GM12865 (cell line): ENCODE measurements around the gene PLEKHM3.

Source experiments
- DNase-seq: peaks from one replicate; pipeline ENCODE4 v3.0.0; 2010; ENCODE audit warnings: low read depth
- H3K4me3 ChIP-seq: 2 replicates; pipeline ENCODE4 v1.5.1; 2011; ENCODE audit warnings: mild to moderate bottlenecking, low read depth, low read length, control low read depth
- TF ChIP-seq, protein P1 (sequence below): IDR thresholded peaks from 2 replicates; pipeline ENCODE4 v1.5.1; 2011; ENCODE audit warnings: low read length, control low read depth, low read depth, inconsistent platforms; ENCODE audit not compliant: insufficient read depth; ENCODE audit errors: missing control alignments

The PLEKHM3 gene

DNA sequence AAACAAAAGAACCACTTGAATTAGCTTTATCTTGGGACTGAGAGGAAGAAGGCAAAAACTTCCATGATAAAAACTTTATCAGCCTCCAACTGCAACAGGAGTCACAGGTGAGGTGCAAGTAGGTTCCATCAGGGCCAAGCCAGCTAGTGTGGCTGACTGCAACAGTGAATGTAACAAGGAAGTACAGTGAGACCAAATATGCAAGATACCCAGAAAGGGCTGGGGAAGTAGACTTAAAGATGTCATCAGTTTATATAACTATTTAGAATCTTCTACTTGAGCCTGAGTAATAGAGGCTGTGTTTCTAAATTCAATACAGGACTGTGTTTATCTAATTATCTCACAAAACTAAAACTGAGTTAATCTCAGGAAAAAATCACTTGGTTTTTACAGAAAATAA is 14.8 kb downstream of the PLEKHM3 start:
- TF ChIP-seq, protein P1, sequence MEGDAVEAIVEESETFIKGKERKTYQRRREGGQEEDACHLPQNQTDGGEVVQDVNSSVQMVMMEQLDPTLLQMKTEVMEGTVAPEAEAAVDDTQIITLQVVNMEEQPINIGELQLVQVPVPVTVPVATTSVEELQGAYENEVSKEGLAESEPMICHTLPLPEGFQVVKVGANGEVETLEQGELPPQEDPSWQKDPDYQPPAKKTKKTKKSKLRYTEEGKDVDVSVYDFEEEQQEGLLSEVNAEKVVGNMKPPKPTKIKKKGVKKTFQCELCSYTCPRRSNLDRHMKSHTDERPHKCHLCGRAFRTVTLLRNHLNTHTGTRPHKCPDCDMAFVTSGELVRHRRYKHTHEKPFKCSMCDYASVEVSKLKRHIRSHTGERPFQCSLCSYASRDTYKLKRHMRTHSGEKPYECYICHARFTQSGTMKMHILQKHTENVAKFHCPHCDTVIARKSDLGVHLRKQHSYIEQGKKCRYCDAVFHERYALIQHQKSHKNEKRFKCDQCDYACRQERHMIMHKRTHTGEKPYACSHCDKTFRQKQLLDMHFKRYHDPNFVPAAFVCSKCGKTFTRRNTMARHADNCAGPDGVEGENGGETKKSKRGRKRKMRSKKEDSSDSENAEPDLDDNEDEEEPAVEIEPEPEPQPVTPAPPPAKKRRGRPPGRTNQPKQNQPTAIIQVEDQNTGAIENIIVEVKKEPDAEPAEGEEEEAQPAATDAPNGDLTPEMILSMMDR: no peak
- no peak overlapping the region for H3K4me3 ChIP-seq
- DNase-seq: no peak

- H3K4me3 ChIP-seq: no peak overlapping the region
- DNase-seq: no peak
- TF ChIP-seq, protein P1: no peak
Measured at GRCh38 chr2:208006833-208007232, 18.5 kb downstream of the PLEKHM3 start.

GRCh38 chr2:208006337-208006736 is 19.0 kb downstream of the PLEKHM3 start:
- no peak for DNase-seq
- TF ChIP-seq, protein P1: no peak
- H3K4me3 ChIP-seq: no peak overlapping the region

DNA sequence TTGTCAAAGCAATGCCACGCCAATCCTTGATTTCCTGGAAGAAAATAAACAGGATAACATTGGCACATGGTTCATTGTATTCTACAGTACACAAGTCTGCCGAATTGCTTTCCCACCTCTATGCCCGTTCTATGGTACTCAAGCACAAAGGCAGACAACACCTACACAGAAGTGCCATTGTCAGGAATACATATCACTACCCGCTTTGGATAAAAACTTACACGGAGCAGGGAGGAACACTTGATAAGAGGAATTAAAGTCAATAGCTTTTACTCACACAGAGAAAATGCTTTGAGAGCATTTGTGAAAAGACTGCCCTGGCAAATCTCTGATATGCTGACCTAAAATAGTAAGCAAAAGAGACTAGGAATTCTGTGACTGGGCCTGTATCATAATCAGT is 23.4 kb downstream of the PLEKHM3 start:
- TF ChIP-seq, protein P1: no peak
- DNase-seq: no peak
- no peak overlapping the region for H3K4me3 ChIP-seq

DNA sequence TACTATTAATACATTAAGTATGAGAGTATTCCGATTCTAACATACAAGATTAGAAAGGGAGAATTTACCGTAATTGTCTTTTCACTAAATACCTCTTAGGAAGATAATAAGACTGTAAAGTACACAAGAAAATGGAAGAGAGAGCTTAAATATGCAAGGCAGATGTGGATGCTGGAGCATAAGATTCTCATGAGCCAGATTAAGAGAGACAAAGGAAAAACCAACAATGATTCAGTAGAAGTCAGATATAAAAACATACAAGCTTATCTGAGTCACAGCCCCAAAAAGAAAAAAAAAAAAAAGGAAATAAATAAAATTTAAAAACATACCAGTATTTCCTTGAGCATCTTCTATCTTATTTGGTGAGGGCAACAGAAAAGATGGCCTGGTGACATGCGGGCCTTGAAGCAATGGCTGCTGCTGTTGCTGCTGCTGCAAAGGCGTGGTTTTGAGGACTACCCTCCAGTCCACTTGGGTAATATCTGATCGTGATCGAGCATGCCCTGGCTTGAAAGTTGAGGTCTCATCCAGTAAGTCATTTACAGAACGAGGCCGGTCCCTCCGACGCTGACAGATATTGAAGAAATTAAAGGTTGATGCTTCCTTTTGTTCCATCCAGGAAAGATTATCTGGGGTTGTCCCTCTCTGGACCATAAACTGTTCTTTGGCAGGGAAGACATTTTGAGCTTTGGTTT is 24.5 kb downstream of the PLEKHM3 start:
- TF ChIP-seq, protein P1: no peak
- DNase-seq: no peak
- H3K4me3 ChIP-seq: no peak overlapping the region

DNA sequence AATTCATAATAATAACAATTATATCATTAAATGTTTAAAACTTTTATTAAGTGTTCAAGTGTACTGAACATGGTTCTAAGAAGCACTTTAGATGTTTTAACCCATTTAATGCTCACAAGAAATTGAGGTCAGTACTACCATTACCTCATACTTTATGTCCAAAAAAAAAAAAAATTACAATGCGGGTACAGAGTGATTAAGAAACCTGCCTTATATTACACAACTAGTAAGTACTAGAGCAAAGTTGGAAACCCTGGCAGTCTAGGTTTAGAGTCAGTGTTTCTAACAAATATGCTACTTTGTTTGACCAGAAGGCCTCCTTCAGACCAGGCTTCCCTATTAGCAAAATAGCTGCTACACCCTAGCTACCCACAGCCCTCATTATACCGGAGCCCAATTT is 28.5 kb downstream of the PLEKHM3 start:
- H3K4me3 ChIP-seq: no peak overlapping the region
- TF ChIP-seq, protein P1: no peak
- DNase-seq: no peak

- TF ChIP-seq, protein P1: no peak
- H3K4me3 ChIP-seq: no peak overlapping the region
- no peak for DNase-seq
Measured at GRCh38 chr2:207995887-207996286, 29.4 kb downstream of the PLEKHM3 start.
